ENCODE results near the gene RNF213.

RNF213 gene

GRCh38 chr17:80315517-80316182 is 55.0 kb downstream of the RNF213 start:
- TF ChIP-seq, protein P1, sequence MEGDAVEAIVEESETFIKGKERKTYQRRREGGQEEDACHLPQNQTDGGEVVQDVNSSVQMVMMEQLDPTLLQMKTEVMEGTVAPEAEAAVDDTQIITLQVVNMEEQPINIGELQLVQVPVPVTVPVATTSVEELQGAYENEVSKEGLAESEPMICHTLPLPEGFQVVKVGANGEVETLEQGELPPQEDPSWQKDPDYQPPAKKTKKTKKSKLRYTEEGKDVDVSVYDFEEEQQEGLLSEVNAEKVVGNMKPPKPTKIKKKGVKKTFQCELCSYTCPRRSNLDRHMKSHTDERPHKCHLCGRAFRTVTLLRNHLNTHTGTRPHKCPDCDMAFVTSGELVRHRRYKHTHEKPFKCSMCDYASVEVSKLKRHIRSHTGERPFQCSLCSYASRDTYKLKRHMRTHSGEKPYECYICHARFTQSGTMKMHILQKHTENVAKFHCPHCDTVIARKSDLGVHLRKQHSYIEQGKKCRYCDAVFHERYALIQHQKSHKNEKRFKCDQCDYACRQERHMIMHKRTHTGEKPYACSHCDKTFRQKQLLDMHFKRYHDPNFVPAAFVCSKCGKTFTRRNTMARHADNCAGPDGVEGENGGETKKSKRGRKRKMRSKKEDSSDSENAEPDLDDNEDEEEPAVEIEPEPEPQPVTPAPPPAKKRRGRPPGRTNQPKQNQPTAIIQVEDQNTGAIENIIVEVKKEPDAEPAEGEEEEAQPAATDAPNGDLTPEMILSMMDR (IDR thresholded peaks at IDR 0.05; ENCODE audit: insufficient read depth, low read length, poor library complexity, severe bottlenecking): no peak
- Histone ChIP-seq H3K4me3 (replicated peaks; ENCODE audit: low read depth, low read length) (no peak overlapping the region), H3K36me3 (ENCODE audit: control insufficient read depth, insufficient read depth, low read length) (peaks cover 41% of the 10 kb centered on the region), H3K27me3 (replicated peaks; ENCODE audit: control insufficient read depth, insufficient read depth, low read length) (no peaks in the 10 kb centered on the region)
- DNase-seq (ENCODE audit: extremely low read depth, insufficient read length): no peak

DNA sequence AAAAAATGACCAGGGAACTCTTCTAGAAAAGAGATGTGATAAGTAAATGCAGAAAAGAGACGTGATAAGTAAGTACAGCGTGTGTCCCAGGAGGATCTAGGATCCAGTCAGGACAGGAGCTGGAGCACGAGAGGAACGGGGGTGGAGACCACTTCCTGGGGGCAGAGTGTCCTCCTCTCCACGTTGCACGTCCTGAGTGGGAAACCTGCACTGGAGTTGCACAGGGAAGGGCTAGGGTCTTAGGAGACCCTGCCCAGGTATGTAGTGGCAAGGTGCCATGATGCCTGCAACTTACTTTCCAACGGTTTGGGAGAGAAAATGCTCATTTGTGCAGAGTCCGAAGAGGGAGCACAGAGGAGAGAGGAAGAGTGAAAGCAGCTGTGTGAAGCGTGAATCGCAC is 55.8 kb downstream of the RNF213 start:
- Histone ChIP-seq H3K36me3 (ENCODE audit: control insufficient read depth, insufficient read depth, low read length) (peaks cover 37% of the 10 kb centered on the region), H3K27me3 (replicated peaks; ENCODE audit: control insufficient read depth, insufficient read depth, low read length) (no peaks in the 10 kb centered on the region), H3K4me3 (replicated peaks; ENCODE audit: low read depth, low read length) (no peak overlapping the region)
- DNase-seq (ENCODE audit: extremely low read depth, insufficient read length): no peak
- TF ChIP-seq, protein P1 (IDR thresholded peaks at IDR 0.05; ENCODE audit: insufficient read depth, low read length, poor library complexity, severe bottlenecking): no peak

DNA sequence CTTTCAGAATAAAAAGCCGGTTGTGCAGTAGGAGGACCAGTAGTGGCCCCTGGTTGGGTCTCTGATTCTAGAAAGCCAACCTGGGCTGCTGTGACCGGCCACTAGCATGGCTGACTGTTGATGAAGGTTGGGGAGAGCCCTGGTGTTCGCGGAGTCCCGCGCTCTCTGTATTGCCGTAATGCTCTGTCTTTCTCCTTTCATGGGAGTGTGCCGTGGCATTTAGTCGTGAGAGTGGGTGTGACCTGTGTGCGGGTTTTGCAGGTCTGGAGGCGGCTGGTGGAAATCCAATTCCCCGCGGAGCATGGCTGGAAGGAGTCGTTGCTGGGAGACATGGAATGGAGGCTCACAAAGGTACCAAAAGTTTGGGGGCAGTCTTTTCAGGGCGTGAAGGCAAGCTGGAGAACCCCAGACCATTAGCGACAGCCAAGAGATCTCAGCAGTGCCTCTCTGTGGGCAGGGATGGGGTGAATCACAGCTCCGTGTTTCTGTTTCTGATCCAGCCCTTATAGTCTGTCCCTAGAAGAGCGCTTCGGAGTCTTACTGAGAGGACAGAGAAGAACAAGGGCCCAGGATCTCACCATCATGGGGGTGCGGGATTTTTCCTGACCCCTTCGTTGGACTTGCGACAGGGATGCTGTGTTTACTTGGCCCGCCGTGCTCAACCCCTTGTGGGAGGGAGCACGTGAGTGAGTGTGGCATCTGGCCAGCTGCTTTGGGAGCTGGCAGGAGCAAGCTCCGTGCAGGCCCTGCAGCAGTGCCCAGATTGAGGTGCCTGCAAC is 56.5 kb downstream of the RNF213 start:
- Histone ChIP-seq H3K27me3 (replicated peaks; ENCODE audit: control insufficient read depth, insufficient read depth, low read length) (no peaks in the 10 kb centered on the region), H3K36me3 (ENCODE audit: control insufficient read depth, insufficient read depth, low read length) (peaks cover 34% of the 10 kb centered on the region), H3K4me3 (replicated peaks; ENCODE audit: low read depth, low read length) (no peak overlapping the region)
- no peak for DNase-seq (ENCODE audit: extremely low read depth, insufficient read length)
- TF ChIP-seq, protein P1 (IDR thresholded peaks at IDR 0.05; ENCODE audit: insufficient read depth, low read length, poor library complexity, severe bottlenecking): no peak

- no peak for DNase-seq (ENCODE audit: extremely low read depth, insufficient read length)
- Histone ChIP-seq H3K36me3 (ENCODE audit: control insufficient read depth, insufficient read depth, low read length) (peaks cover 31% of the 10 kb centered on the region), H3K27me3 (replicated peaks; ENCODE audit: control insufficient read depth, insufficient read depth, low read length) (no peaks in the 10 kb centered on the region), H3K4me3 (replicated peaks; ENCODE audit: low read depth, low read length) (no peak overlapping the region)
- TF ChIP-seq, protein P1 (IDR thresholded peaks at IDR 0.05; ENCODE audit: insufficient read depth, low read length, poor library complexity, severe bottlenecking): no peak
These were observed 57.0 kb downstream of the RNF213 start for GRCh38 chr17:80317706-80317980.

- TF ChIP-seq, protein P1 (IDR thresholded peaks at IDR 0.05; ENCODE audit: insufficient read depth, low read length, poor library complexity, severe bottlenecking): no peak
- H3K4me3 ChIP-seq (replicated peaks; ENCODE audit: low read depth, low read length): no peak overlapping the region
- no peaks in the 10 kb centered on the region for H3K27me3 ChIP-seq (replicated peaks; ENCODE audit: control insufficient read depth, insufficient read depth, low read length)
- peaks cover 26% of the 10 kb centered on the region for H3K36me3 ChIP-seq (ENCODE audit: control insufficient read depth, insufficient read depth, low read length)
- DNase-seq (ENCODE audit: extremely low read depth, insufficient read length): no peak
These were observed 57.5 kb downstream of the RNF213 start for GRCh38 chr17:80318166-80318565.
